Nephron (organoid): ENCODE data around the gene TLX1.

ENCODE experiments used
- H3K27ac Mint-ChIP-seq, 3 experiments: 2 replicates each; pipeline ENCODE4 v1.8.0; 2020; ENCODE audit warnings: mixed read lengths in 3 of 3, mild to moderate bottlenecking in 2 of 3, moderate library complexity in 1 of 3
- H3K27me3 Mint-ChIP-seq: 2 replicates; pipeline ENCODE4 v1.8.0; 2021; ENCODE audit warnings: low read depth, mild to moderate bottlenecking, moderate library complexity, mixed read lengths
- H3K36me3 Mint-ChIP-seq: 2 replicates; pipeline ENCODE4 v1.8.0; 2020; ENCODE audit warnings: low read depth, mixed read lengths
- H3K4me1 Mint-ChIP-seq: 2 replicates; pipeline ENCODE4 v1.8.0; 2020; ENCODE audit warnings: mixed read lengths
- H3K4me3 Mint-ChIP-seq, 3 experiments: 2 replicates each; pipeline ENCODE4 v1.8.0; 2020; ENCODE audit warnings: mild to moderate bottlenecking in 3 of 3, mixed read lengths in 3 of 3, moderate library complexity in 2 of 3
- H3K9me3 Mint-ChIP-seq: 2 replicates; pipeline ENCODE4 v1.8.0; 2020; ENCODE audit warnings: mixed read lengths
- CTCF ChIP-seq, 3 experiments: fragments of 200-600 bp; sonication (generic); IDR thresholded peaks; one replicate each; pipeline ENCODE4 v1.5.0; 2021; ENCODE audit warnings: antibody characterized with exemption in 3 of 3; ENCODE audit not compliant: unreplicated experiment in 3 of 3

The TLX1 gene

DNA sequence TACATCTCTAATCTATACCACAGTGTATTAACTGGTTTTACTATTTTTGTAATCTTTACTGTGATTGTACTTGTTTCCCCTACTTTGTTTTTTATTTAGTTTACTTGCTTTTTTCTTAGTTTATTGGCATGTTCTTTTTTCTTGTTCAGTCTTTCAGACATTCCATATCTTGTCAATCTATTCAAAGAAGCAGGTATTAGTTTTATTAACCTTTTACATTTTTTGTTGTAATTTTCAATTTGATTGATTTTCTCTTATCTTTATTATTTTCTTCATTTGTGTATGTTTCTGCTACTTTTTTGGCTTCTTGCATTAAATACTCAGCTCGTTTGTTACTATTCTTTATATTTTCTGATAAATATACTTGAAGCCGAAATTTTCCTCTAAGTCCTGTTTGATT, 41.6 kb downstream of the TLX1 start:
- Mint-ChIP-seq H3K4me1 (no peaks in the 10 kb centered on the region), H3K27me3 (peaks cover 62% of the 10 kb centered on the region), H3K36me3 (peaks cover 4% of the 10 kb centered on the region), H3K4me3 (no peak overlapping the region), H3K27ac (no peak overlapping the region), H3K9me3 (peaks cover 36% of the 10 kb centered on the region)
- TF ChIP-seq CTCF (IDR thresholded peaks at IDR 0.05; ENCODE audit: unreplicated experiment in 3 of 3) = no peak

DNA sequence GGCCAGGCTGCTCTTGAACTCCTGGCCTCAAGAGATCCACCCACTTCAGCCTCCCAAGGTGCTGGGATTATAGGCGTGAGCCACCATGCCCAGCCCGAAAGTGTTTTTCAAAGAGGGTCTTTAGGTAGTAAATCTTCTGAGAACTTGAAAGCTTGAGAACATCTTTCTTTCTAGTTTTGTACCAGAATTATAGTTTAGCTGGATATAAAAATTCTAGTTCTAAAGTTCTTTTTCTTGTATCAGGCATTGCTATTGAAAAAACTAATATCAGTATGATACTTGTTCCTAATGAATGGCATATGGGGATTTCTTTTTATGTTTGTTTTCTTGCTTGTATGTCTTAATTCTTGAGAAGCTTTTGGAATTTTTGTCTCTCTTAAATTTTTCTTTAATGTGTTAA, 43.2 kb downstream of the TLX1 start:
- no peak overlapping the region for H3K27ac Mint-ChIP-seq
- H3K4me3 Mint-ChIP-seq = no peak overlapping the region
- peaks cover 53% of the 10 kb centered on the region for H3K27me3 Mint-ChIP-seq
- H3K4me1 Mint-ChIP-seq = no peaks in the 10 kb centered on the region
- TF ChIP-seq CTCF (IDR thresholded peaks at IDR 0.05; ENCODE audit: unreplicated experiment in 3 of 3) = no peak
- peaks cover 4% of the 10 kb centered on the region for H3K36me3 Mint-ChIP-seq
- H3K9me3 Mint-ChIP-seq = peaks cover 31% of the 10 kb centered on the region

- H3K4me1 Mint-ChIP-seq = no peaks in the 10 kb centered on the region
- H3K27ac Mint-ChIP-seq = no peak overlapping the region
- TF ChIP-seq CTCF (IDR thresholded peaks at IDR 0.05; ENCODE audit: unreplicated experiment in 3 of 3) = no peak
- peaks cover 4% of the 10 kb centered on the region for H3K36me3 Mint-ChIP-seq
- H3K4me3 Mint-ChIP-seq = no peak overlapping the region
- peaks cover 31% of the 10 kb centered on the region for H3K9me3 Mint-ChIP-seq
- H3K27me3 Mint-ChIP-seq = peaks cover 41% of the 10 kb centered on the region
Observed at GRCh38 chr10:101176577-101176976, 45.5 kb downstream of the TLX1 start.

- no peak for TF ChIP-seq CTCF (IDR thresholded peaks at IDR 0.05; ENCODE audit: unreplicated experiment in 3 of 3)
- H3K27ac Mint-ChIP-seq = no peak overlapping the region
- H3K4me1 Mint-ChIP-seq = no peaks in the 10 kb centered on the region
- H3K27me3 Mint-ChIP-seq = peaks cover 7% of the 10 kb centered on the region
- H3K9me3 Mint-ChIP-seq = no peaks in the 10 kb centered on the region
- H3K4me3 Mint-ChIP-seq = no peak overlapping the region
- no peaks in the 10 kb centered on the region for H3K36me3 Mint-ChIP-seq
Observed at GRCh38 chr10:101182936-101183335, 51.8 kb downstream of the TLX1 start.

DNA sequence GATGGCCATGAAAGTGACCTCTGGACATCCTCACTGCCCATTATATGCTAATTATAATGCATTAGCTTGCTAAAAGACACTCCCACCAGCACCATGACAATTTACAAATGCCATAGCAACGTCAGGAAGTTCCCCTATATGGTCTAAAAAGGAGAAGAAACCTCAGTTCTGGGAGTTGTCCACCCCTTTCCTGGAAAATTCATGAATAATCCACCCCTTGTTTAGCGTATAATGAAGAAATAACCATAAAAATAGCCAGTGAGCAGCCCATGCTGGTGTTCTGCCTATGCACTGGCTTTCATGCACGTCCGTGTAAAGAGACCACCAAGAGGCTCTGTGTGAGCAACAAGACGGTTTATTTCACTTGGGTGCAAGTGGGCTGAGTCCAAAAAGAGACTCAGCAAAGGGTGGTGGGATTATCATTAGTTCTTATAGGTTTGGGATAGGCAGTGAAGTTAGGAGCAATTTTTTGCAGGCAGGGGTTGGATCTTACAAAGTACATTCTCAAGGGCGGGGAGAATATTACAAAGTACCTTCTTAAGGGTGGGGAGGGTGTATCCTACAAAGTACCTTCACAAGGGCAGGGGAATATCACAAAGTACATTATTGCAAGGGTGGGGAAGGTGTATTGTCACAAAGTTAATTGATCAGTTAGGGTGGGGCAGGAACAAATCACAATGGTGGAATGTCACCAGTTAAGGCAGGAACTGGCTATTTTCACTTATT, 52.5 kb downstream of the TLX1 start:
- H3K36me3 Mint-ChIP-seq = no peaks in the 10 kb centered on the region
- peaks cover 5% of the 10 kb centered on the region for H3K27me3 Mint-ChIP-seq
- no peak overlapping the region for H3K27ac Mint-ChIP-seq
- H3K4me1 Mint-ChIP-seq = no peaks in the 10 kb centered on the region
- no peaks in the 10 kb centered on the region for H3K9me3 Mint-ChIP-seq
- no peak overlapping the region for H3K4me3 Mint-ChIP-seq
- no peak for TF ChIP-seq CTCF (IDR thresholded peaks at IDR 0.05; ENCODE audit: unreplicated experiment in 3 of 3)
